Esophagus squamous epithelium (tissue), 4 donors: Measurements from ENCODE around the gene ABCA12.

ENCODE experiments used
- CTCF ChIP-seq, 6 experiments: fragments of 450-650 bp in 4 of 6; fragments of 200-600 bp in 2 of 6; sonication (generic) in 2 of 6; IDR thresholded peaks; one replicate each; pipeline ENCODE4 v1.5.1; 2016 to 2019; ENCODE audit warnings: antibody characterized with exemption in 6 of 6, mild to moderate bottlenecking in 4 of 6, moderate library complexity in 4 of 6
- POLR2A ChIP-seq, 4 donors: fragments of 450-650 bp; IDR thresholded peaks; one replicate each; pipeline ENCODE4 v1.6.1; 2017; ENCODE audit warnings: antibody characterized with exemption in 4 of 4, mild to moderate bottlenecking in 4 of 4, moderate library complexity in 3 of 4

- no peak for TF ChIP-seq POLR2A (IDR thresholded peaks at IDR 0.05)
- TF ChIP-seq CTCF (IDR thresholded peaks at IDR 0.05), result no peak
Measured at GRCh38 chr2:215137741-215138340, 585 bp downstream of the ABCA12 start.
